Neural progenitor cell (in vitro differentiated cells): Measurements from ENCODE around the gene C8G.

Experiments used
- CTCF ChIP-seq: fragments of 200-600 bp; sonication (generic); IDR thresholded peaks from 2 replicates; pipeline ENCODE4 v1.5.1; 2017; ENCODE audit warnings: antibody characterized with exemption, mild to moderate bottlenecking
- EZH2 ChIP-seq: fragments of 200-600 bp; sonication (generic); IDR thresholded peaks from 2 replicates; pipeline ENCODE4 v1.6.1; 2017; ENCODE audit warnings: antibody characterized with exemption, mild to moderate bottlenecking, moderate library complexity

- TF ChIP-seq CTCF (no peak), EZH2 (no peak)
Measured at GRCh38 chr9:136957461-136957860, 12.4 kb downstream of the C8G start.
